ENCODE measurements around the gene ZNF423.

DNA sequence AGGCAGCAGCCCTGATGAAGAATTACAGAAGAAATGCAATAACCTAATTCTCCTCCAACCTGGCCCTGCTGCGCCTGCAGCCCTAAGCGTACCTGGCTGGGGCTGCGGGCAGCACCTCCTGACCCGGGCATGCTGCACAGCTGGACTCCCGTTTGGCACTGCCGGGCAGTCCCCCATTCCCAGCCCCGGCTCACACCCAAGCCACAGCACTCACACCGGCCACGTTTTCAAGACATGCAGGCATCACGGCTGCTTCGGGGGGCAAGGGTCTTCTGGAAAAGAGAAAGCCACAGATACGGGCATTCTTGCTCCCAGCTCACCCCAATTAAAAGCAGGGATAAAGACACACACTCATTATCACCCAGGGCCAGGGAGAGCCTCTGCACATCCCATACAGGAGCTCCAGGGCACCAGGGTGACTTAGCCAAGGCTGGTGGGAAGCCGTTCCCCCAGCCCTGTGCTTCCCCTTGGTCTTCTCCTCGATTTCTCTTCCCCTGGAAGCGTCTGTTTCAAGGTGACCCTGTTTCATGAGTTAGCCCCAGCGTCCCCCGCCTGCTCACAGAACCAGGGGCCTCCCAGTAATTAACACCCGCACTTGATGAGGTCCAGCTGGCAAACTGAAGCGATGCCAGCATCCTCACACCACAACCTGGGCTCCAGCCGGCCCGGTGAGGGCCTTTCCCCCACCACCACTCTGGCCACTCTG, 265.6 kb downstream of the ZNF423 start:
- TF ChIP-seq, protein P1, sequence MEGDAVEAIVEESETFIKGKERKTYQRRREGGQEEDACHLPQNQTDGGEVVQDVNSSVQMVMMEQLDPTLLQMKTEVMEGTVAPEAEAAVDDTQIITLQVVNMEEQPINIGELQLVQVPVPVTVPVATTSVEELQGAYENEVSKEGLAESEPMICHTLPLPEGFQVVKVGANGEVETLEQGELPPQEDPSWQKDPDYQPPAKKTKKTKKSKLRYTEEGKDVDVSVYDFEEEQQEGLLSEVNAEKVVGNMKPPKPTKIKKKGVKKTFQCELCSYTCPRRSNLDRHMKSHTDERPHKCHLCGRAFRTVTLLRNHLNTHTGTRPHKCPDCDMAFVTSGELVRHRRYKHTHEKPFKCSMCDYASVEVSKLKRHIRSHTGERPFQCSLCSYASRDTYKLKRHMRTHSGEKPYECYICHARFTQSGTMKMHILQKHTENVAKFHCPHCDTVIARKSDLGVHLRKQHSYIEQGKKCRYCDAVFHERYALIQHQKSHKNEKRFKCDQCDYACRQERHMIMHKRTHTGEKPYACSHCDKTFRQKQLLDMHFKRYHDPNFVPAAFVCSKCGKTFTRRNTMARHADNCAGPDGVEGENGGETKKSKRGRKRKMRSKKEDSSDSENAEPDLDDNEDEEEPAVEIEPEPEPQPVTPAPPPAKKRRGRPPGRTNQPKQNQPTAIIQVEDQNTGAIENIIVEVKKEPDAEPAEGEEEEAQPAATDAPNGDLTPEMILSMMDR (conservative IDR thresholded peaks at IDR 0.05; ENCODE audit: low read depth in 2 of 2) = no peak
- no peak for TF ChIP-seq ZNF114 (CRISPR knock-in tag; IDR thresholded peaks at IDR 0.05)
- TF ChIP-seq, protein P2, sequence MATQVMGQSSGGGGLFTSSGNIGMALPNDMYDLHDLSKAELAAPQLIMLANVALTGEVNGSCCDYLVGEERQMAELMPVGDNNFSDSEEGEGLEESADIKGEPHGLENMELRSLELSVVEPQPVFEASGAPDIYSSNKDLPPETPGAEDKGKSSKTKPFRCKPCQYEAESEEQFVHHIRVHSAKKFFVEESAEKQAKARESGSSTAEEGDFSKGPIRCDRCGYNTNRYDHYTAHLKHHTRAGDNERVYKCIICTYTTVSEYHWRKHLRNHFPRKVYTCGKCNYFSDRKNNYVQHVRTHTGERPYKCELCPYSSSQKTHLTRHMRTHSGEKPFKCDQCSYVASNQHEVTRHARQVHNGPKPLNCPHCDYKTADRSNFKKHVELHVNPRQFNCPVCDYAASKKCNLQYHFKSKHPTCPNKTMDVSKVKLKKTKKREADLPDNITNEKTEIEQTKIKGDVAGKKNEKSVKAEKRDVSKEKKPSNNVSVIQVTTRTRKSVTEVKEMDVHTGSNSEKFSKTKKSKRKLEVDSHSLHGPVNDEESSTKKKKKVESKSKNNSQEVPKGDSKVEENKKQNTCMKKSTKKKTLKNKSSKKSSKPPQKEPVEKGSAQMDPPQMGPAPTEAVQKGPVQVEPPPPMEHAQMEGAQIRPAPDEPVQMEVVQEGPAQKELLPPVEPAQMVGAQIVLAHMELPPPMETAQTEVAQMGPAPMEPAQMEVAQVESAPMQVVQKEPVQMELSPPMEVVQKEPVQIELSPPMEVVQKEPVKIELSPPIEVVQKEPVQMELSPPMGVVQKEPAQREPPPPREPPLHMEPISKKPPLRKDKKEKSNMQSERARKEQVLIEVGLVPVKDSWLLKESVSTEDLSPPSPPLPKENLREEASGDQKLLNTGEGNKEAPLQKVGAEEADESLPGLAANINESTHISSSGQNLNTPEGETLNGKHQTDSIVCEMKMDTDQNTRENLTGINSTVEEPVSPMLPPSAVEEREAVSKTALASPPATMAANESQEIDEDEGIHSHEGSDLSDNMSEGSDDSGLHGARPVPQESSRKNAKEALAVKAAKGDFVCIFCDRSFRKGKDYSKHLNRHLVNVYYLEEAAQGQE (IDR thresholded peaks at IDR 0.05; ENCODE audit: unreplicated experiment) = no peak
- TF ChIP-seq, protein P3, sequence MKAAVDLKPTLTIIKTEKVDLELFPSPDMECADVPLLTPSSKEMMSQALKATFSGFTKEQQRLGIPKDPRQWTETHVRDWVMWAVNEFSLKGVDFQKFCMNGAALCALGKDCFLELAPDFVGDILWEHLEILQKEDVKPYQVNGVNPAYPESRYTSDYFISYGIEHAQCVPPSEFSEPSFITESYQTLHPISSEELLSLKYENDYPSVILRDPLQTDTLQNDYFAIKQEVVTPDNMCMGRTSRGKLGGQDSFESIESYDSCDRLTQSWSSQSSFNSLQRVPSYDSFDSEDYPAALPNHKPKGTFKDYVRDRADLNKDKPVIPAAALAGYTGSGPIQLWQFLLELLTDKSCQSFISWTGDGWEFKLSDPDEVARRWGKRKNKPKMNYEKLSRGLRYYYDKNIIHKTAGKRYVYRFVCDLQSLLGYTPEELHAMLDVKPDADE (IDR thresholded peaks at IDR 0.05) = no peak
- TF ChIP-seq EZH2 (IDR thresholded peaks at IDR 0.05; ENCODE audit: low read depth, unreplicated experiment) = no peak
- TF ChIP-seq POLR2AphosphoS5 (IDR thresholded peaks at IDR 0.05; ENCODE audit: low read depth) = no peak
- TF ChIP-seq CREB1 (CRISPR knock-in tag; IDR thresholded peaks at IDR 0.05; ENCODE audit: low read depth) = no peak
- TF ChIP-seq EZH2phosphoT487 (IDR thresholded peaks at IDR 0.05; ENCODE audit: unreplicated experiment) = no peak
- no peak for TF ChIP-seq NANOG (IDR thresholded peaks at IDR 0.05; ENCODE audit: borderline replicate concordance)
- TF ChIP-seq JUNB (IDR thresholded peaks at IDR 0.05; ENCODE audit: unreplicated experiment) = no peak
- TF ChIP-seq STAT1 (IDR thresholded peaks at IDR 0.05; ENCODE audit: unreplicated experiment) = no peak
